Choroid plexus epithelial cell (primary cell): ENCODE results near the gene BTG2.
"Not testable (repeated sequence)": the region's sequence is repeated elsewhere in the genome, so short reads cannot be mapped to it uniquely, and the experiment has no call there.

Experiments
- DNase-seq: peaks from one replicate; pipeline ENCODE4 v3.0.0-alpha.2; 2010; ENCODE audit warnings: low read depth
- H3K4me3 ChIP-seq: 2 replicates; pipeline ENCODE4 v1.5.1; 2011; ENCODE audit warnings: low read depth, mild to moderate bottlenecking, control low read depth, low read length, moderate library complexity
- CTCF ChIP-seq: conservative IDR thresholded peaks from 2 replicates; pipeline ENCODE4 v1.5.1; 2011; ENCODE audit warnings: low read depth, mild to moderate bottlenecking, control low read depth, inconsistent platforms, low read length, moderate library complexity

Gene BTG2

GRCh38 chr1:203299169-203299568, 6.2 kb upstream of the BTG2 start:
- no peak for DNase-seq
- no peak overlapping the region for H3K4me3 ChIP-seq
- no peak for TF ChIP-seq CTCF

- DNase-seq, H3K4me3 ChIP-seq: not testable (repeated sequence)
Measured at GRCh38 chr1:203299719-203300429, 5.4 kb upstream of the BTG2 start.

- no peak for TF ChIP-seq CTCF
- H3K4me3 ChIP-seq = no peak overlapping the region
- no peak for DNase-seq
Measured at GRCh38 chr1:203300441-203301330, 4.6 kb upstream of the BTG2 start.

- no peak overlapping the region for H3K4me3 ChIP-seq
- DNase-seq = no peak
- TF ChIP-seq CTCF = no peak
Measured at GRCh38 chr1:203301331-203301668, 4.0 kb upstream of the BTG2 start.

- no peak overlapping the region for H3K4me3 ChIP-seq
- no peak for TF ChIP-seq CTCF
- no peak for DNase-seq
Measured at GRCh38 chr1:203302456-203302855, 2.9 kb upstream of the BTG2 start.

- H3K4me3 ChIP-seq = no peak overlapping the region
- no peak for DNase-seq
- TF ChIP-seq CTCF = no peak
Measured at GRCh38 chr1:203302894-203303293, 2.4 kb upstream of the BTG2 start.

GRCh38 chr1:203304391-203304918, 864 bp upstream of the BTG2 start:
- no peak overlapping the region for H3K4me3 ChIP-seq
- TF ChIP-seq CTCF = no peak
- DNase-seq = no peak
